ENCODE data around the gene MALT1.
"Not testable (repeated sequence)": the region's sequence is repeated elsewhere in the genome, so short reads cannot be mapped to it uniquely, and the experiment has no call there.

The MALT1 gene

GRCh38 chr18:58646334-58646862 is 24.9 kb upstream of the MALT1 start:
- Histone ChIP-seq H3K27ac (ENCODE audit: low read depth, low read length) (peak overlapping the region; percentile 73), H3K79me1 (ENCODE audit: low read length) (no peaks in the 10 kb centered on the region), H4K5ac (ENCODE audit: low read length) (no peak overlapping the region), H3K4me3 (ENCODE audit: low read length) (no peak overlapping the region), H2AK5ac (ENCODE audit: low read length) (no peak overlapping the region), H3K79me2 (ENCODE audit: control insufficient read depth, insufficient read depth, low read length) (no peaks in the 10 kb centered on the region), H3K9ac (ENCODE audit: low read length) (no peak overlapping the region), H2BK5ac (ENCODE audit: low read length) (peak overlapping the region; percentile 70), H2BK15ac (replicated peaks; ENCODE audit: low read depth) (no peak overlapping the region), H4K8ac (ENCODE audit: low read depth, low read length) (no peak overlapping the region), H3K4ac (ENCODE audit: low read depth, low read length) (no peak overlapping the region), H3K56ac (ENCODE audit: low read length) (peak overlapping the region; percentile 42), H3K18ac (ENCODE audit: low read length) (no peak overlapping the region), H3K36me3 (ENCODE audit: control insufficient read depth, insufficient read depth, low read length) (no peaks in the 10 kb centered on the region), H3K23ac (ENCODE audit: low read length) (no peak overlapping the region), H3K4me2 (ENCODE audit: low read length) (no peak overlapping the region), H3K27me3 (ENCODE audit: insufficient read depth, low read length, poor library complexity) (no peaks in the 10 kb centered on the region), H2BK120ac (ENCODE audit: low read depth, low read length) (no peak overlapping the region), H3K4me1 (ENCODE audit: control insufficient read depth, low read depth, low read length) (peaks cover 2% of the 10 kb centered on the region)
- no CpG with 5 or more reads among the region's 4 CpGs for WGBS (ENCODE audit: extremely low coverage, insufficient coverage, low lambda C conversion rate)
- peak; percentile 77 for DNase-seq

DNA sequence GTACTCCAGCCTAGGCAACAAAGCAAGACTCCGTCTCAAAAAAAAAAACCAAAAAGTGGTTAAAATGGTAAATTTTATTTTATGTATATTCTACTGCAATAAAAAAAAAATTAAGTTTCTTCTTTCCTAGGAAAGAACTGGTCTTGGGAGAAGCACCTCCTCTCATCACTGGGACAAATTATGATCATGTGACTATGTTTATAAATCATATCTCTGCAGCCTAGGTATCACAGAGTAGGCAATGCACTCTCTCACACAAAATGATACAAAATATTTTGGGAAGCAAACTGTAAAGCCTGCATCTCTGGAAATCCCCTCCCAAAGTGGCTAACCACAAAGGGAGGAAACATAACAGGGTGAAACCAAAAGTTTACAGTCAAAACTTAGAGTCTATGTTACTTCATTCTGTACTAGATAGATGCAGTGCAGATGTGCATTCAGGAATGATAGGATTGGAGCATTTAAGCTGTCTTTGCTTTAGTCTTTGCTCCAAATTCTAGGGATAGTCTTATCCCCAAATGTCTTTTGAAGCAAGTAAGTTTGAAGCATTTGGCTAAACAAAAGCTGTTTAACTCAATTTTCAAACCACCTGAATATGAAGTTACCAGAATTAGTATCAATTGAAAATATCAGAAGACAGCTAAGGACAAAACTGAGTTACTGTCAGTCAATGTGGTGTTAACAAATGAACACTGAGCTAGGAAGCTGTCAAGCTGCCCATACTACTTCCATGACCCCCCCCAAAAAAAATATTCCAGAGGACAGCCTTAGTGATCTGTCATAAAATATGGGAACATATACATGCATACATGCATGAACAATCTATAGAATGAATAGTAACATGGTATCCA is 21.1 kb upstream of the MALT1 start:
- Histone ChIP-seq H3K56ac (ENCODE audit: low read length) (no peak overlapping the region), H3K79me2 (ENCODE audit: control insufficient read depth, insufficient read depth, low read length) (no peaks in the 10 kb centered on the region), H4K8ac (ENCODE audit: low read depth, low read length) (no peak overlapping the region), H2AK5ac (ENCODE audit: low read length) (no peak overlapping the region), H3K18ac (ENCODE audit: low read length) (no peak overlapping the region), H3K27me3 (ENCODE audit: insufficient read depth, low read length, poor library complexity) (no peaks in the 10 kb centered on the region), H3K4ac (ENCODE audit: low read depth, low read length) (no peak overlapping the region), H4K5ac (ENCODE audit: low read length) (no peak overlapping the region), H3K23ac (ENCODE audit: low read length) (no peak overlapping the region), H3K27ac (ENCODE audit: low read depth, low read length) (no peak overlapping the region), H2BK5ac (ENCODE audit: low read length) (no peak overlapping the region), H3K4me2 (ENCODE audit: low read length) (no peak overlapping the region), H3K79me1 (ENCODE audit: low read length) (no peaks in the 10 kb centered on the region), H2BK15ac (replicated peaks; ENCODE audit: low read depth) (no peak overlapping the region), H3K36me3 (ENCODE audit: control insufficient read depth, insufficient read depth, low read length) (no peaks in the 10 kb centered on the region), H3K9ac (ENCODE audit: low read length) (no peak overlapping the region), H3K4me3 (ENCODE audit: low read length) (no peak overlapping the region), H3K4me1 (ENCODE audit: control insufficient read depth, low read depth, low read length) (no peaks in the 10 kb centered on the region), H2BK120ac (ENCODE audit: low read depth, low read length) (no peak overlapping the region)
- no peak for DNase-seq
- no CpG with 5 or more reads among the region's 1 CpG for WGBS (ENCODE audit: extremely low coverage, insufficient coverage, low lambda C conversion rate)

- not testable (repeated sequence) for H3K36me3 ChIP-seq (ENCODE audit: control insufficient read depth, insufficient read depth, low read length); H3K79me1 ChIP-seq (ENCODE audit: low read length); DNase-seq; H2AK5ac ChIP-seq (ENCODE audit: low read length); H3K4me3 ChIP-seq (ENCODE audit: low read length); H3K4me1 ChIP-seq (ENCODE audit: control insufficient read depth, low read depth, low read length); H2BK15ac ChIP-seq (replicated peaks; ENCODE audit: low read depth); H4K5ac ChIP-seq (ENCODE audit: low read length); H3K79me2 ChIP-seq (ENCODE audit: control insufficient read depth, insufficient read depth, low read length); H3K9ac ChIP-seq (ENCODE audit: low read length); H3K56ac ChIP-seq (ENCODE audit: low read length); H4K8ac ChIP-seq (ENCODE audit: low read depth, low read length); H3K18ac ChIP-seq (ENCODE audit: low read length); H3K27ac ChIP-seq (ENCODE audit: low read depth, low read length); H3K4me2 ChIP-seq (ENCODE audit: low read length); H3K4ac ChIP-seq (ENCODE audit: low read depth, low read length); H3K27me3 ChIP-seq (ENCODE audit: insufficient read depth, low read length, poor library complexity); H2BK120ac ChIP-seq (ENCODE audit: low read depth, low read length); H3K23ac ChIP-seq (ENCODE audit: low read length); H2BK5ac ChIP-seq (ENCODE audit: low read length)
- WGBS (ENCODE audit: extremely low coverage, insufficient coverage, low lambda C conversion rate) = no CpG with 5 or more reads among the region's 10 CpGs
Observed at GRCh38 chr18:58650830-58651229, 20.4 kb upstream of the MALT1 start.

- not testable (repeated sequence) for H3K4me3 ChIP-seq (ENCODE audit: low read length)
- WGBS (ENCODE audit: extremely low coverage, insufficient coverage, low lambda C conversion rate) = no CpG with 5 or more reads among the region's 7 CpGs
Observed at GRCh38 chr18:58653144-58653722, 18.0 kb upstream of the MALT1 start.

GRCh38 chr18:58653814-58654509 is 17.3 kb upstream of the MALT1 start:
- no peaks in the 10 kb centered on the region for H3K79me2 ChIP-seq (ENCODE audit: control insufficient read depth, insufficient read depth, low read length)
- WGBS (ENCODE audit: extremely low coverage, insufficient coverage, low lambda C conversion rate) = no CpG with 5 or more reads among the region's 3 CpGs

More at GRCh38 chr18:58653144-58653722, 18.0 kb upstream of the MALT1 start:
- H3K18ac ChIP-seq (ENCODE audit: low read length); H2AK5ac ChIP-seq (ENCODE audit: low read length); H3K36me3 ChIP-seq (ENCODE audit: control insufficient read depth, insufficient read depth, low read length); H2BK120ac ChIP-seq (ENCODE audit: low read depth, low read length); H4K5ac ChIP-seq (ENCODE audit: low read length); H3K9ac ChIP-seq (ENCODE audit: low read length); DNase-seq; H2BK15ac ChIP-seq (replicated peaks; ENCODE audit: low read depth); H3K23ac ChIP-seq (ENCODE audit: low read length); H4K8ac ChIP-seq (ENCODE audit: low read depth, low read length); H2BK5ac ChIP-seq (ENCODE audit: low read length); H3K79me2 ChIP-seq (ENCODE audit: control insufficient read depth, insufficient read depth, low read length); H3K27me3 ChIP-seq (ENCODE audit: insufficient read depth, low read length, poor library complexity); H3K4ac ChIP-seq (ENCODE audit: low read depth, low read length); H3K27ac ChIP-seq (ENCODE audit: low read depth, low read length); H3K56ac ChIP-seq (ENCODE audit: low read length); H3K4me1 ChIP-seq (ENCODE audit: control insufficient read depth, low read depth, low read length); H3K4me2 ChIP-seq (ENCODE audit: low read length); H3K79me1 ChIP-seq (ENCODE audit: low read length): not testable (repeated sequence)

More at GRCh38 chr18:58653814-58654509, 17.3 kb upstream of the MALT1 start:
- Histone ChIP-seq H3K27me3 (ENCODE audit: insufficient read depth, low read length, poor library complexity) (no peaks in the 10 kb centered on the region), H3K4ac (ENCODE audit: low read depth, low read length) (no peak overlapping the region), H4K8ac (ENCODE audit: low read depth, low read length) (no peak overlapping the region), H3K23ac (ENCODE audit: low read length) (no peak overlapping the region), H2BK15ac (replicated peaks; ENCODE audit: low read depth) (no peak overlapping the region), H4K5ac (ENCODE audit: low read length) (no peak overlapping the region), H2BK120ac (ENCODE audit: low read depth, low read length) (no peak overlapping the region), H3K27ac (ENCODE audit: low read depth, low read length) (no peak overlapping the region), H3K36me3 (ENCODE audit: control insufficient read depth, insufficient read depth, low read length) (no peaks in the 10 kb centered on the region), H3K56ac (ENCODE audit: low read length) (no peak overlapping the region), H3K4me2 (ENCODE audit: low read length) (no peak overlapping the region), H2BK5ac (ENCODE audit: low read length) (no peak overlapping the region), H2AK5ac (ENCODE audit: low read length) (no peak overlapping the region), H3K9ac (ENCODE audit: low read length) (no peak overlapping the region), H3K4me3 (ENCODE audit: low read length) (no peak overlapping the region), H3K79me1 (ENCODE audit: low read length) (no peaks in the 10 kb centered on the region), H3K4me1 (ENCODE audit: control insufficient read depth, low read depth, low read length) (no peaks in the 10 kb centered on the region), H3K18ac (ENCODE audit: low read length) (no peak overlapping the region)
- no peak for DNase-seq
